K562 (cell line): Measurements from ENCODE around the gene TNRC6B.

Experiments used
- CEBPB ChIP-seq: fragments of 450-650 bp; IDR thresholded peaks from 2 replicates; pipeline ENCODE4 v1.6.1; 2016; ENCODE audit warnings: missing genetic modification characterization, missing compliant biosample characterization
- CHD2 ChIP-seq: IDR thresholded peaks from 2 replicates; pipeline ENCODE4 v1.6.1; 2011; ENCODE audit warnings: low read depth, low read length
- EP300 ChIP-seq: IDR thresholded peaks from 2 replicates; pipeline ENCODE4 v1.6.1; 2012; ENCODE audit warnings: low read length, improper control_type of control experiment
- ESRRA ChIP-seq: fragments of 450-650 bp; IDR thresholded peaks from 2 replicates; pipeline ENCODE4 v1.6.1; 2014; ENCODE audit warnings: low read depth, mild to moderate bottlenecking, moderate library complexity, borderline replicate concordance
- GATAD2A ChIP-seq: fragments of 450-650 bp; IDR thresholded peaks from 2 replicates; pipeline ENCODE4 v1.6.1; 2017
- GTF2F1 ChIP-seq: IDR thresholded peaks from 2 replicates; pipeline ENCODE4 v1.6.1; 2011; ENCODE audit warnings: low read depth, low read length, improper control_type of control experiment
- MYC ChIP-seq, 2 experiments: fragments of 250-450 bp in 1 of 2; sonication (Bioruptor Pico) in 1 of 2; IDR thresholded peaks; 2 replicates each; pipeline versions ENCODE4 v1.5.1 to v1.6.1; 2012 to 2021; ENCODE audit warnings: low read depth in 2 of 2, borderline replicate concordance in 1 of 2, improper control_type of control experiment in 1 of 2, low read length in 1 of 2, mild to moderate bottlenecking in 1 of 2, moderate library complexity in 1 of 2
- RAD21 ChIP-seq, 2 experiments: fragments of 250-450 bp in 1 of 2; fragments of 450-650 bp in 1 of 2; sonication (Bioruptor Pico) in 1 of 2; formaldehyde crosslinking in 1 of 2; IDR thresholded peaks in 1 of 2; conservative IDR thresholded peaks in 1 of 2; 2 replicates each; pipeline versions ENCODE4 v1.4.0 to v1.8.0; 2020 to 2022; ENCODE audit warnings: mild to moderate bottlenecking in 2 of 2, moderate library complexity in 1 of 2
- RFX5 ChIP-seq: IDR thresholded peaks from 2 replicates; pipeline ENCODE4 v1.6.1; 2011; ENCODE audit warnings: low read depth, mild to moderate bottlenecking, improper control_type of control experiment, low read length
- SMARCA4 ChIP-seq: fragments of 450-650 bp; IDR thresholded peaks from 2 replicates; pipeline ENCODE4 v1.6.1; 2016
- TF ChIP-seq, protein P1 (sequence below), 3 experiments: IDR thresholded peaks in 2 of 3; conservative IDR thresholded peaks in 1 of 3; 2 replicates each; pipeline ENCODE4 v1.5.1; 2011 to 2012; ENCODE audit warnings: low read length in 3 of 3, mild to moderate bottlenecking in 3 of 3, control low read depth in 2 of 3, improper control_type of control experiment in 1 of 3, inconsistent platforms in 1 of 3, low read depth in 1 of 3, mixed read lengths in 1 of 3, moderate library complexity in 1 of 3; ENCODE audit not compliant: insufficient read depth in 2 of 3

- TF ChIP-seq EP300: no peak
- no peak for TF ChIP-seq RFX5
- no peak for TF ChIP-seq GATAD2A
- TF ChIP-seq SMARCA4: no peak
- no peak for TF ChIP-seq GTF2F1
- no peak for TF ChIP-seq RAD21 (CRISPR knock-in tag; conservative IDR thresholded peaks at IDR 0.05 in 1 of 2, IDR thresholded peaks at IDR 0.05 in 1 of 2)
- TF ChIP-seq MYC (IDR thresholded peaks at IDR 0.05; ENCODE audit: low read depth, low read length): no peak
- TF ChIP-seq MYC (CRISPR knock-in tag; IDR thresholded peaks at IDR 0.05; ENCODE audit: borderline replicate concordance, low read depth): no peak
- TF ChIP-seq ESRRA: no peak
- no peak for TF ChIP-seq CHD2
- TF ChIP-seq, protein P1, sequence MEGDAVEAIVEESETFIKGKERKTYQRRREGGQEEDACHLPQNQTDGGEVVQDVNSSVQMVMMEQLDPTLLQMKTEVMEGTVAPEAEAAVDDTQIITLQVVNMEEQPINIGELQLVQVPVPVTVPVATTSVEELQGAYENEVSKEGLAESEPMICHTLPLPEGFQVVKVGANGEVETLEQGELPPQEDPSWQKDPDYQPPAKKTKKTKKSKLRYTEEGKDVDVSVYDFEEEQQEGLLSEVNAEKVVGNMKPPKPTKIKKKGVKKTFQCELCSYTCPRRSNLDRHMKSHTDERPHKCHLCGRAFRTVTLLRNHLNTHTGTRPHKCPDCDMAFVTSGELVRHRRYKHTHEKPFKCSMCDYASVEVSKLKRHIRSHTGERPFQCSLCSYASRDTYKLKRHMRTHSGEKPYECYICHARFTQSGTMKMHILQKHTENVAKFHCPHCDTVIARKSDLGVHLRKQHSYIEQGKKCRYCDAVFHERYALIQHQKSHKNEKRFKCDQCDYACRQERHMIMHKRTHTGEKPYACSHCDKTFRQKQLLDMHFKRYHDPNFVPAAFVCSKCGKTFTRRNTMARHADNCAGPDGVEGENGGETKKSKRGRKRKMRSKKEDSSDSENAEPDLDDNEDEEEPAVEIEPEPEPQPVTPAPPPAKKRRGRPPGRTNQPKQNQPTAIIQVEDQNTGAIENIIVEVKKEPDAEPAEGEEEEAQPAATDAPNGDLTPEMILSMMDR (IDR thresholded peaks at IDR 0.05 in 2 of 3, conservative IDR thresholded peaks at IDR 0.05 in 1 of 3; ENCODE audit: insufficient read depth in 2 of 3, low read depth in 1 of 3, low read length in 3 of 3): no peak
- no peak for TF ChIP-seq CEBPB (tag)
Measured at GRCh38 chr22:40312050-40312449, 134.3 kb downstream of the TNRC6B start.
